Chondrocyte (in vitro differentiated cells): ENCODE data around the gene MAN2A1. TPM values are rescaled to one million over a fixed set of nuclear protein-coding genes. Genes with fewer than 3 reads are reported as not detected.

ENCODE experiments used
- DNase-seq: peaks from one replicate; pipeline ENCODE4 v3.0.0; 2021; ENCODE audit warnings: mixed read lengths, low spot score
- H3K27ac Mint-ChIP-seq: one replicate; pipeline ENCODE4 v1.8.0; 2021; ENCODE audit warnings: mild to moderate bottlenecking, moderate library complexity, mixed read lengths; ENCODE audit not compliant: unreplicated experiment
- H3K27me3 Mint-ChIP-seq: 2 replicates; pipeline ENCODE4 v1.8.0; 2021; ENCODE audit warnings: low read depth, mixed read lengths
- H3K36me3 Mint-ChIP-seq: 2 replicates; pipeline ENCODE4 v1.8.0; 2021; ENCODE audit warnings: low read depth, mixed read lengths
- H3K4me1 Mint-ChIP-seq: 2 replicates; pipeline ENCODE4 v1.8.0; 2021; ENCODE audit warnings: low read depth, mild to moderate bottlenecking, mixed read lengths
- H3K4me3 Mint-ChIP-seq: one replicate; pipeline ENCODE4 v1.8.0; 2021; ENCODE audit warnings: mild to moderate bottlenecking, moderate library complexity, mixed read lengths; ENCODE audit not compliant: unreplicated experiment
- H3K9me3 Mint-ChIP-seq: 2 replicates; pipeline ENCODE4 v1.8.0; 2021; ENCODE audit warnings: low read depth, mixed read lengths
- total RNA-seq: library from RNA; stranded (reverse); gene quantifications from 3 replicates; pipeline ENCODE4 v1.2.1, GENCODE V29; 2021
- TF ChIP-seq, protein P1 (sequence below): fragments of 200-600 bp; sonication (generic); IDR thresholded peaks from 2 replicates; pipeline ENCODE4 v1.5.0; 2021; ENCODE audit warnings: antibody characterized with exemption, mild to moderate bottlenecking, moderate library complexity

MAN2A1 gene
- total RNA-seq, 1 donor from 2014 or later, result 75.0 TPM

DNA sequence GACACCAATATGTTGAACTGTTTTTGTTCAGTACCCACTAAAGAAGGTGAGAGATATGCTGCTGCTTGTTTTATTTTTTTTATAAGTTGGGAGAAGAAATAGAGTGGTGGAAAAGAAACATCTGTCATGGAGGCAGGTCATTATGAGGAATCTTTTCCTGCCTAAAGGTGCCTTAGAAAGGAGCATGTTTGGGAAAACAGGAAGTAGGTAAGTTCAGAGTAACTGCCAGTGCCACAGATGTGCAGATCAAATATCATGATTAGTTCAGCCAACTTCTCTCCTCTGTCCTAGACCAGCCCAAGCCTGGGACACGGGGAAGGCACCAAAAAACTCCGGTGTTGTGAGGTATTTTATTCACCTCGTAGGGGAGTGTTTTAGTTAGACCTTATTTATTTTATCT, 144.2 kb downstream of the MAN2A1 start:
- no peaks in the 10 kb centered on the region for H3K9me3 Mint-ChIP-seq
- no peak for DNase-seq

DNA sequence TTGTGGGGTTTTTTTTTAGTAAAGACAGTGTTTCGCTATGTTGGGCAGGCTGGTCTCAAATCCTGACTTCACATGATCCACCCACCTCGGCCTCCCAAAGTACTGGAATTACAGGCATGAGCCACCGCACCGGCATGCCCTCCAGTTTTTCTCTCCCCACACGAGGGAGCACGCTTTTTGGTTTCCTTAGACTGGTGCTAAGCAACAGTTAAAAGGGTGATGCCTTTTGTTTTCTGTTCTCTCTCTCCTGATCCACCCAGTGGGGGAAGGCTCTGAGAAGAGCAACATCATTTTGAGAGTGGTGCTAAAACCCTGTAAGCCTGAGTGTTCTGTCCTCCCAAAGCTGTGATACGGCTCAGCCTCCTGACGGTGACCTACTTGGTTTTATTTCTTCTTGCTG, 146.6 kb downstream of the MAN2A1 start:
- DNase-seq, result no peak
- no peak overlapping the region for H3K4me3 Mint-ChIP-seq
- TF ChIP-seq, protein P1, sequence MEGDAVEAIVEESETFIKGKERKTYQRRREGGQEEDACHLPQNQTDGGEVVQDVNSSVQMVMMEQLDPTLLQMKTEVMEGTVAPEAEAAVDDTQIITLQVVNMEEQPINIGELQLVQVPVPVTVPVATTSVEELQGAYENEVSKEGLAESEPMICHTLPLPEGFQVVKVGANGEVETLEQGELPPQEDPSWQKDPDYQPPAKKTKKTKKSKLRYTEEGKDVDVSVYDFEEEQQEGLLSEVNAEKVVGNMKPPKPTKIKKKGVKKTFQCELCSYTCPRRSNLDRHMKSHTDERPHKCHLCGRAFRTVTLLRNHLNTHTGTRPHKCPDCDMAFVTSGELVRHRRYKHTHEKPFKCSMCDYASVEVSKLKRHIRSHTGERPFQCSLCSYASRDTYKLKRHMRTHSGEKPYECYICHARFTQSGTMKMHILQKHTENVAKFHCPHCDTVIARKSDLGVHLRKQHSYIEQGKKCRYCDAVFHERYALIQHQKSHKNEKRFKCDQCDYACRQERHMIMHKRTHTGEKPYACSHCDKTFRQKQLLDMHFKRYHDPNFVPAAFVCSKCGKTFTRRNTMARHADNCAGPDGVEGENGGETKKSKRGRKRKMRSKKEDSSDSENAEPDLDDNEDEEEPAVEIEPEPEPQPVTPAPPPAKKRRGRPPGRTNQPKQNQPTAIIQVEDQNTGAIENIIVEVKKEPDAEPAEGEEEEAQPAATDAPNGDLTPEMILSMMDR, result no peak
- peaks cover 23% of the 10 kb centered on the region for H3K4me1 Mint-ChIP-seq
- no peaks in the 10 kb centered on the region for H3K9me3 Mint-ChIP-seq
- H3K27ac Mint-ChIP-seq, result no peak overlapping the region
- no peaks in the 10 kb centered on the region for H3K27me3 Mint-ChIP-seq
- peaks cover 19% of the 10 kb centered on the region for H3K36me3 Mint-ChIP-seq

More for the DNA sequence above, 144.2 kb downstream of the MAN2A1 start:
- Mint-ChIP-seq H3K27ac (no peak overlapping the region), H3K27me3 (no peaks in the 10 kb centered on the region), H3K4me3 (no peak overlapping the region), H3K4me1 (peaks cover 34% of the 10 kb centered on the region), H3K36me3 (peaks cover 9% of the 10 kb centered on the region)
- TF ChIP-seq, protein P1, result no peak

DNA sequence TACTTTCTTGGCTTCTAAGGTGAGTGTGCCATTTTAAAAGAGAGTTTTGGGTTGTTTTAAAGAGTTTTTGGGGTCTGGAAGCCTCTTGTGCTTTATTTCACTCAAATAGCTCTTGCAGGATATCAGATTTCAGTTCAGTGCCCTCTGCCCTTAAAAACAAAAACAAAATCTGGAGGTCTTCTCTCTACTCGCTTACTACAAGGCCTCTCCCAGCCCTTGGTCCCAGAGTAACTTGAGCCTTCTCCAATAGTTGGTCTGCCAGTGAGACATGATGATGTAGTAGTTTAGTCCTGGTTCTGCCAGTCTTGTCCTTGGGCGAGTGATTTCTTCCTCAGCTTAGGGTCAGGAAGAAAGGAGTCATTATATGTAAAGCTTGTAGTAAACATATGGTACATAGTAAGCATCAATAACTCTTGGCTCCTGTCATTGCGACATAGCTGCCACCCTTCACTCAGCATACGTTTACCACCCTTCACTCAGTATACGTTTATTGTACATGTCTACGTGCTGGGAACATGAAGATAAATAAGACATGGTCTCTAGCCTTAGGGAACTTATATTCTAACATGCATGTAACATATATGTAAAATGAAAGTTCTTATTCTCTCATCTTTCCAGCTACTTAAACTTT, 147.6 kb downstream of the MAN2A1 start:
- H3K4me3 Mint-ChIP-seq, result no peak overlapping the region
- DNase-seq, result no peak
- H3K27ac Mint-ChIP-seq, result no peak overlapping the region
- H3K27me3 Mint-ChIP-seq, result no peaks in the 10 kb centered on the region
- H3K4me1 Mint-ChIP-seq, result peaks cover 24% of the 10 kb centered on the region
- peaks cover 20% of the 10 kb centered on the region for H3K36me3 Mint-ChIP-seq
- TF ChIP-seq, protein P1, result no peak
- no peaks in the 10 kb centered on the region for H3K9me3 Mint-ChIP-seq

DNA sequence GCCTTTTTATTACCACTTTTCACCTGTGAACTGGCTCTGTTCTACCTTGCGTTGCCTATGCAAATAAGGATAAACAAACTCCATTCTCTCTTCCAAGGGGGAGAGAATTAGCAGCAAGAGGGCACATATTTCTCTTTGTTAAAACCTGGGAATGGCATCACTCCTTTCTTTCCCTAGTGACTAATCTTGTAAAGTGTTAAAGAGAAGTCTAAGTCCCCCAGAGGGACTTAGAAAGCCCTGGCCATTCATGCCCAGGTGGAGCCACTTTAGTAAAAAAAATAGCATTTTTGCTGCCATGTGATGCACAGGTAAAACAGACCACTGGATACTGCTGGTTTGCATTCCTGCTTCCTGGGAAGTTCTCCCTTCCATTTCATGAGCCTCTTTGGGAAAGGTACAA, 148.4 kb downstream of the MAN2A1 start:
- TF ChIP-seq, protein P1, result no peak
- no peaks in the 10 kb centered on the region for H3K27me3 Mint-ChIP-seq
- H3K36me3 Mint-ChIP-seq, result peaks cover 21% of the 10 kb centered on the region
- peaks cover 24% of the 10 kb centered on the region for H3K4me1 Mint-ChIP-seq
- no peak overlapping the region for H3K4me3 Mint-ChIP-seq
- H3K27ac Mint-ChIP-seq, result no peak overlapping the region
- no peak for DNase-seq
- no peaks in the 10 kb centered on the region for H3K9me3 Mint-ChIP-seq

DNA sequence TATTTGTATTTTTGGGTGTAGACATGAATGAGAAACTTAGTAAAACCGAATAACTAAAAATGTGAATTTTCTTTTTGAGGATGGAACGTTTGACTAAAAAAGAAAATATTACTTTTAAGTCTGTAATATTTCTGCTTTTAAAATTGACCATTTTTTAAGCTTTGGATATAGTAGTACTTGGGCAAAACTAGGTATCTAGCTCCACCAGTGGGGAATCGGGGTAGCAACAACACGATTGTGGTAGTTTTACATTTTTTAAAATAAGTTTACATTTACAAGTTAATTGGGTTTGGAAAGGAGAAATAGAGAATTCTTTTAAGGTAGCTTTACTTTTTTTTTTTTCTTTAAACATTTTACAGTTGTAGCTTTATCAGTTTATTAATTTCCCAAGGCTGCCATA, 154.4 kb downstream of the MAN2A1 start:
- Mint-ChIP-seq H3K4me3 (no peak overlapping the region), H3K27me3 (no peaks in the 10 kb centered on the region), H3K36me3 (peaks cover 40% of the 10 kb centered on the region), H3K27ac (no peak overlapping the region), H3K9me3 (no peaks in the 10 kb centered on the region), H3K4me1 (peaks cover 11% of the 10 kb centered on the region)
- TF ChIP-seq, protein P1, result peak; percentile 70
- no peak for DNase-seq
